ENCODE data around the gene ARHGAP11B.
"Not testable (repeated sequence)": the region's sequence is repeated elsewhere in the genome, so short reads cannot be mapped to it uniquely, and the experiment has no call there.

- not testable (repeated sequence) for TF ChIP-seq CTCF, POLR2AphosphoS5 (IDR thresholded peaks at IDR 0.05)
Measured at GRCh38 chr15:30680997-30681396, 55.1 kb downstream of the ARHGAP11B start.
